Peyer's patch (tissue), 4 donors: ENCODE measurements around the gene CDKL5.

Source experiments
- CTCF ChIP-seq, 6 experiments: fragments of 450-650 bp in 4 of 6; fragments of 200-600 bp in 2 of 6; sonication (generic) in 1 of 6; IDR thresholded peaks; one replicate each; pipeline ENCODE4 v1.5.1; 2017 to 2019; ENCODE audit warnings: antibody characterized with exemption in 6 of 6, mild to moderate bottlenecking in 3 of 6, moderate library complexity in 1 of 6
- POLR2A ChIP-seq, 2 donors: fragments of 450-650 bp; IDR thresholded peaks; one replicate each; pipeline ENCODE4 v1.5.1; 2017; ENCODE audit warnings: antibody characterized with exemption in 2 of 2, mild to moderate bottlenecking in 2 of 2, moderate library complexity in 2 of 2

- TF ChIP-seq CTCF (IDR thresholded peaks at IDR 0.05): no peak
- no peak for TF ChIP-seq POLR2A (IDR thresholded peaks at IDR 0.05)
Measured at GRCh38 chrX:18537068-18537467, 111.7 kb downstream of the CDKL5 start.
